Breast epithelium (tissue), 4 donors: ENCODE results near the gene UBE3B. TPM values are rescaled to one million over a fixed set of nuclear protein-coding genes. Genes with fewer than 3 reads are reported as not detected.

Experiments used
- DNase-seq, 2 donors: peaks; one replicate each; pipeline ENCODE4 v3.0.0-alpha.2; 2019; ENCODE audit warnings: low spot score in 2 of 2
- H3K27ac ChIP-seq, 2 donors: fragments of 200-600 bp; sonication (generic) in 1 of 2; one replicate each; pipeline ENCODE4 v1.5.1; 2016 to 2019; ENCODE audit warnings: mild to moderate bottlenecking in 1 of 2
- H3K27me3 ChIP-seq, 2 donors: fragments of 200-600 bp; sonication (generic) in 1 of 2; one replicate each; pipeline versions ENCODE4 v1.5.1 to v1.6.0; 2017 to 2019; ENCODE audit warnings: control low read depth in 1 of 2, mild to moderate bottlenecking in 1 of 2
- H3K36me3 ChIP-seq: fragments of 200-600 bp; one replicate; pipeline ENCODE4 v1.5.1; 2019
- H3K4me1 ChIP-seq, 2 donors: fragments of 200-600 bp; sonication (generic); one replicate each; pipeline ENCODE4 v1.5.1; 2016 to 2019; ENCODE audit warnings: control low read depth in 1 of 2
- H3K4me3 ChIP-seq, 3 donors: fragments of 200-600 bp; sonication (generic); 1 replicate in 2 of 3; 2 replicates in 1 of 3; pipeline ENCODE4 v1.5.1; 2016 to 2019; ENCODE audit warnings: mild to moderate bottlenecking in 3 of 3, moderate library complexity in 2 of 3
- H3K9me3 ChIP-seq, 2 donors: fragments of 200-600 bp; sonication (generic) in 1 of 2; one replicate each; pipeline ENCODE4 v1.5.1; 2016 to 2019; ENCODE audit warnings: control low read depth in 1 of 2
- POLR2A ChIP-seq: fragments of 450-650 bp; IDR thresholded peaks from one replicate; pipeline ENCODE4 v1.6.1; 2016; ENCODE audit warnings: antibody characterized with exemption, mild to moderate bottlenecking, moderate library complexity
- POLR2AphosphoS5 ChIP-seq, 3 donors: sonication (generic); formaldehyde crosslinking; IDR thresholded peaks; one replicate each; pipeline ENCODE4 v1.6.1; 2017; ENCODE audit warnings: antibody characterized with exemption in 3 of 3
- intact Hi-C: fragments of 100-400 bp; cut with DNase I; formaldehyde crosslinking; loops from one replicate; pipeline ENCODE4 v1.15.1; 2023; ENCODE audit warnings: low total_unique reads
- total RNA-seq, 3 donors: library from RNA; depleted of rRNA; stranded (reverse); fragments of >200 nt; gene quantifications; one replicate each; pipeline ENCODE4 v1.1.0, GENCODE V29; 2016
- TF ChIP-seq, protein P1 (sequence below), 3 donors: fragments of 450-650 bp; IDR thresholded peaks; one replicate each; pipeline ENCODE4 v1.5.1; 2016 to 2017; ENCODE audit warnings: antibody characterized with exemption in 3 of 3, mild to moderate bottlenecking in 3 of 3, moderate library complexity in 3 of 3

The UBE3B gene
- total RNA-seq, 3 donors from 2014 or later, result 34.7 to 54.7 (median 47.7) TPM

DNA sequence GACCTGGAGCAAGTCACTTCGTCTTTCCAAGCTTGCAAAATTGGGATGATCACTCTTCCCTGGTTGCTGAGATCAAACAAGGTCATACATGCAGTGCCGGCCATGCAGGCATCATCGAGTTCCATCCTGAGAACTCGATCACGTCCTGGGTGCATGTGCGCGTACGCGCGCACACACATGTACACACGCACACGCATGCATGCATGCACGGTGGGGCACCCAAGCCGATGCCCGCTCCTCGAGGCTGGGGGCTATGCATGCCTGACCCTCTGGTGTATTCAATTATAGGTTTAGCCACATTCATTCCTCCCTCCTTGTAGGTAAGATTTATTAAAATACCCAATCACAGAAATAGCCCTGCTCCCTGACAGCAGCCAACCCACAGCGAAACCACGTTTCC is 69.9 kb downstream of the UBE3B start:
- no peak overlapping the region for H3K4me3 ChIP-seq
- H3K9me3 ChIP-seq, result no peaks in the 10 kb centered on the region
- peaks cover 0 to 20% of the 10 kb centered on the region in 2 donors for H3K27me3 ChIP-seq
- TF ChIP-seq, protein P1, sequence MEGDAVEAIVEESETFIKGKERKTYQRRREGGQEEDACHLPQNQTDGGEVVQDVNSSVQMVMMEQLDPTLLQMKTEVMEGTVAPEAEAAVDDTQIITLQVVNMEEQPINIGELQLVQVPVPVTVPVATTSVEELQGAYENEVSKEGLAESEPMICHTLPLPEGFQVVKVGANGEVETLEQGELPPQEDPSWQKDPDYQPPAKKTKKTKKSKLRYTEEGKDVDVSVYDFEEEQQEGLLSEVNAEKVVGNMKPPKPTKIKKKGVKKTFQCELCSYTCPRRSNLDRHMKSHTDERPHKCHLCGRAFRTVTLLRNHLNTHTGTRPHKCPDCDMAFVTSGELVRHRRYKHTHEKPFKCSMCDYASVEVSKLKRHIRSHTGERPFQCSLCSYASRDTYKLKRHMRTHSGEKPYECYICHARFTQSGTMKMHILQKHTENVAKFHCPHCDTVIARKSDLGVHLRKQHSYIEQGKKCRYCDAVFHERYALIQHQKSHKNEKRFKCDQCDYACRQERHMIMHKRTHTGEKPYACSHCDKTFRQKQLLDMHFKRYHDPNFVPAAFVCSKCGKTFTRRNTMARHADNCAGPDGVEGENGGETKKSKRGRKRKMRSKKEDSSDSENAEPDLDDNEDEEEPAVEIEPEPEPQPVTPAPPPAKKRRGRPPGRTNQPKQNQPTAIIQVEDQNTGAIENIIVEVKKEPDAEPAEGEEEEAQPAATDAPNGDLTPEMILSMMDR (IDR thresholded peaks at IDR 0.05), result no peak
- TF ChIP-seq POLR2A (no peak), POLR2AphosphoS5 (IDR thresholded peaks at IDR 0.05) (no peak)
- no peak for DNase-seq
- H3K36me3 ChIP-seq, result no peaks in the 10 kb centered on the region
- intact Hi-C loops, result no loop called here
- H3K4me1 ChIP-seq, result no peaks in the 10 kb centered on the region
- H3K27ac ChIP-seq, result no peak overlapping the region

DNA sequence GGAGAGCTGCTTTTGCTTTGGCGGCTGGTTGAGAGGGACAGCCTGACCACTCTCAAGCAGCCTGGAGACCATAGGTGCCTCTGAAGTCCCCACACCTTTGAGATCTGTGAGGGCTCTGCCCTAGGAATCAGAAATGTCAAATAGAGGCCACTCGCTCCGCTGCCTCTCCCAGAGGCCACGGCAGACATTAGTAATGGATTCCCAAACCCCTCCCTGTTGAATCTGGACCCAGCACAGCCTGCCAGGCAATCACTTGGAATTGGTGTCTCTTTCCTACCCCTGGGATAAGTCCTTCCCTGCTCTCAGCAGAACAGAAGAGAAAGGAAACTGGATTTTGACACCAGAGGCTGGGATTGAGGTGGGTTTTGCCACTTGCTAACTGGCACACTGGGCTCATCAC is 70.8 kb downstream of the UBE3B start:
- Histone ChIP-seq H3K27ac (no peak overlapping the region), H3K27me3 (peaks cover 0 to 20% of the 10 kb centered on the region in 2 donors), H3K4me1 (no peaks in the 10 kb centered on the region)

DNA sequence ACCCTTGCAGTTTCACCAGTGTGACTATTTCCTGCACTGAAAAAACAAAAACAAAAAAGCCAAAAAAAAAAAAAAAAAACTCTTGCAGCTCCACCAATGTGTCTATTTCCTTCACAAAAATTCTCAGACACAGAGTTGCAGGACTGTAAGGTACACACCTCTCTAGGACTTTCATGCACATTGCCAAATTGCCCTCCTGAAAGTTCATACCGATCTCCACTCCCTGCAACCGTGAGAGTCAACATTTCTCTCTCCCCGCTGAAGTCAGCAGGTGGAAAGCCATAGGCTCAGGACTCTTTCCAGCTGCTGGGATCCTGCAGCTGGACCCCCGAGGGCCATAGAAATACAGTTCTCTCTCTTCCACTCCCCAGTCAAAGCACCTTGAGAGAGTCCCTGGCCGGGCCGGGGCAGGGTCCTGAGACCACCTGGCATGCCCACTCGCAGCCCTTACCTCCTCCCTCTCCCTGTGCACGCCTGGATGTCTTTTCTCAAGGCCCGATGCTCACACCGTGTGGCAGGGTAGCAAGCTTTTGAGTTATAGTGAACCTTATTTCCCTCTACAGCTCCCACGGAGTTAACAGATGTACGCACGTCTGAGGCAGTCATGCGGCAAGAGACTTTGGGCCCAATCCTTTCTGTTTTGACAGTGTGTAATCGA is 72.3 kb downstream of the UBE3B start:
- DNase-seq, result no peak
- Histone ChIP-seq H3K4me3 (no peak overlapping the region), H3K36me3 (no peaks in the 10 kb centered on the region), H3K27ac (no peak overlapping the region), H3K27me3 (peaks cover 0 to 20% of the 10 kb centered on the region in 2 donors), H3K4me1 (no peaks in the 10 kb centered on the region), H3K9me3 (no peaks in the 10 kb centered on the region)
- TF ChIP-seq POLR2AphosphoS5 (IDR thresholded peaks at IDR 0.05), result no peak
- TF ChIP-seq POLR2A, result no peak
- TF ChIP-seq, protein P1 (IDR thresholded peaks at IDR 0.05), result no peak
- intact Hi-C loops, result loop anchor here (5.0 kb wide), 1 partner anchor 1053 kb away; no protein-coding TSS in a partner anchor

More for the DNA sequence above, 70.8 kb downstream of the UBE3B start:
- no peak overlapping the region for H3K4me3 ChIP-seq
- intact Hi-C loops, result no loop called here
- no peaks in the 10 kb centered on the region for H3K36me3 ChIP-seq
- H3K9me3 ChIP-seq, result no peaks in the 10 kb centered on the region
- no peak for DNase-seq
- TF ChIP-seq POLR2AphosphoS5 (IDR thresholded peaks at IDR 0.05), result no peak
- no peak for TF ChIP-seq POLR2A
- TF ChIP-seq, protein P1 (IDR thresholded peaks at IDR 0.05), result no peak

DNA sequence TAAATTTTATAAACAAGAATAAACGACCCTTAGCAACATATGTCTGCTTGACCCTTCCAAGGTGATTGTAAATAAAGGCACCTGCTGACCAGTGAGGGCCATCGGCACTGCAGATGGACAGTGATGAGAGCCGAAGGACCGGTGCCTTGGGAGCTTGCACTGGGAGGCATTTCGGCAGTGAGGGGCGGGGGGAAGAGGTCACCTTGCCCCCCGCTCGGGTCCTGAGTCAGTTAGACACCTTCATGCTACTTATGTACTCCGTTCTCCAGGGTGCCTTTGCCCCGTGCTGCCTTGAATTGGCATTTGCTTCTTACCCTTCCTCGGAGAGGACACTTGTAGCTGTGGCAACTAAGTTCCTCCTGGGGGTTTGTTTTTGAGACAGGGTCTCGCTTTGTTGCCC is 72.8 kb downstream of the UBE3B start:
- H3K9me3 ChIP-seq, result no peaks in the 10 kb centered on the region
- no peaks in the 10 kb centered on the region for H3K36me3 ChIP-seq
- TF ChIP-seq POLR2AphosphoS5 (IDR thresholded peaks at IDR 0.05), result no peak
- TF ChIP-seq POLR2A, result no peak
- TF ChIP-seq, protein P1 (IDR thresholded peaks at IDR 0.05), result no peak
- no peak overlapping the region for H3K4me3 ChIP-seq
- no peaks in the 10 kb centered on the region for H3K4me1 ChIP-seq
- H3K27me3 ChIP-seq, result peaks cover 0 to 20% of the 10 kb centered on the region in 2 donors
- H3K27ac ChIP-seq, result no peak overlapping the region
- intact Hi-C loops, result loop anchor here (5.0 kb wide), 1 partner anchor 1052 kb away; no protein-coding TSS in a partner anchor
- DNase-seq, result no peak

DNA sequence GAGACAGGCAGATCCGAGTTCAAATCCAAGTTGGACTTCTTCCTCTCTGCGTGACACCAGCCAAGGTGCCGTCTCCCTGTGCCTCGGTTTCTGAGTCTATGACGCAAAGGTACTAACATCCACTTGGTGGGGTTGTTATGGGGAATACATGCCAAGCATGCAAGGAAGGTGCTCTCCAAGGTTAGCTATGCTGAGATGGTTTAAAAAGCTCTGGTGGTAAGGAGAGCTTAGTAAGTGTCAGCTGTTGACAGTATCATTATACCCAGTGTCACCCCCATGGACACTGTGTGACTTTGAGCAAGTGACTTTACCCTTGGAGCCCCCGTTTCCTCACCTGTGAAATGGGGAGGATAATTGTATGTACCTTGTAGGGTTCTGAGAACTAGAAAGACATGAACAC is 73.7 kb downstream of the UBE3B start:
- intact Hi-C loops, result loop anchor here (5.0 kb wide), 1 partner anchor 1051 kb away; no protein-coding TSS in a partner anchor
- TF ChIP-seq, protein P1 (IDR thresholded peaks at IDR 0.05), result no peak
- TF ChIP-seq POLR2A (no peak), POLR2AphosphoS5 (IDR thresholded peaks at IDR 0.05) (no peak)
- H3K27ac ChIP-seq, result no peak overlapping the region

More for the DNA sequence above, 73.7 kb downstream of the UBE3B start:
- H3K36me3 ChIP-seq, result no peaks in the 10 kb centered on the region
- H3K4me3 ChIP-seq, result no peak overlapping the region
- no peaks in the 10 kb centered on the region for H3K9me3 ChIP-seq
- peaks cover 0 to 20% of the 10 kb centered on the region in 2 donors for H3K27me3 ChIP-seq
- no peak for DNase-seq
- H3K4me1 ChIP-seq, result no peaks in the 10 kb centered on the region
